ENCODE data around the gene ZFHX3. TPM values are rescaled to one million over a fixed set of nuclear protein-coding genes. Genes with fewer than 3 reads are reported as not detected.

Gene ZFHX3
- total RNA-seq, 1 experiment from 2014 or later = 21.8 TPM

DNA sequence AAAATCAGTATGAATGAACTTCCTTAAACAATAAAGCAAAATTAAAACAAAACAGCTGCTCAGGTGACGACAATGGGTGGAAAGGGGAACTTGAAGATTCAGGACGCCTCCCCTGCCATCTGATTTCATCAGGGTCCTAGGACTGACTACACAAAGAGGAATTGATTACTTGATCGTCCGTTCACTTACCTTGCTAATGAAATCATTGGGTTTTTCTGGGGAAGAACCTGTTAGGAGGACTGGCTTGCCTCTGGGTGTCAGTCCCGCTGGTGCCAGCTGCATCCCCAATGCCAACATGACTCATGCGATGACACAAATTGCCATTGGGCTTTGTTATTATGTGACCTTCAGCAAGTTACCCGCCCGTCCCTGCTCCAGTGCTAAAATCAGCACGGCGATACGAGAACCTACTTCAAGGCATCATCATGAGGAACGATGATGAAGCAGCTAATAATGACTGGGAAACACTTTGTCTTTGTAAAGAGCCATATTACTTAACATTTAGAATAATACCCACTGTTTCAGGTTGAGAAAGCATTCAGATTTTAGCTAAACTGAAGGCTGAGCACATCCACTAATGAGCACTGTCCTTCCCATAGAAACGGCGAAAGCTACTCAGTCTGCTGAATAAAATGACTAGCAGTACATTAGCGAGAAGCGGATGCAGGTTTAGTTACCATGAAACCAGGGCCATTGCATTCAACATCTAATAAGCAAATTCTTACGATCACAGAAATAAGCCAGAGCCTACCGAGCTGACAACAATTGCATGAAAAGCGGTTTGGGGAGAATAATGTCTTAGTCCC is 139.4 kb downstream of the ZFHX3 start:
- Histone ChIP-seq H3K4me3 (ENCODE audit: low read depth, low read length, poor library complexity, severe bottlenecking) (no peak overlapping the region), H3K4me1 (ENCODE audit: insufficient read depth, low read length, poor library complexity, severe bottlenecking) (no peaks in the 10 kb centered on the region), H3K27ac (ENCODE audit: low read depth, low read length, poor library complexity, severe bottlenecking) (no peak overlapping the region), H3K27me3 (replicated peaks; ENCODE audit: insufficient read depth, low read depth, low read length, poor library complexity) (no peaks in the 10 kb centered on the region), H3K9me3 (ENCODE audit: low read depth, low read length, poor library complexity, severe bottlenecking) (no peaks in the 10 kb centered on the region), H3K36me3 (ENCODE audit: insufficient read depth, low read length, poor library complexity, severe bottlenecking) (no peaks in the 10 kb centered on the region)
- DNase-seq (ENCODE audit: low spot score) = no peak
- ChIA-PET CTCF (no interaction called here), POLR2A (ENCODE audit: low non-redundant PET) (no interaction called here)
- intact Hi-C loops (cut with micrococcal nuclease; ENCODE audit: unreplicated experiment) = no loop called here
- no TSS peak for BruUV-seq (replicated peaks)
- TF ChIP-seq, protein P1, sequence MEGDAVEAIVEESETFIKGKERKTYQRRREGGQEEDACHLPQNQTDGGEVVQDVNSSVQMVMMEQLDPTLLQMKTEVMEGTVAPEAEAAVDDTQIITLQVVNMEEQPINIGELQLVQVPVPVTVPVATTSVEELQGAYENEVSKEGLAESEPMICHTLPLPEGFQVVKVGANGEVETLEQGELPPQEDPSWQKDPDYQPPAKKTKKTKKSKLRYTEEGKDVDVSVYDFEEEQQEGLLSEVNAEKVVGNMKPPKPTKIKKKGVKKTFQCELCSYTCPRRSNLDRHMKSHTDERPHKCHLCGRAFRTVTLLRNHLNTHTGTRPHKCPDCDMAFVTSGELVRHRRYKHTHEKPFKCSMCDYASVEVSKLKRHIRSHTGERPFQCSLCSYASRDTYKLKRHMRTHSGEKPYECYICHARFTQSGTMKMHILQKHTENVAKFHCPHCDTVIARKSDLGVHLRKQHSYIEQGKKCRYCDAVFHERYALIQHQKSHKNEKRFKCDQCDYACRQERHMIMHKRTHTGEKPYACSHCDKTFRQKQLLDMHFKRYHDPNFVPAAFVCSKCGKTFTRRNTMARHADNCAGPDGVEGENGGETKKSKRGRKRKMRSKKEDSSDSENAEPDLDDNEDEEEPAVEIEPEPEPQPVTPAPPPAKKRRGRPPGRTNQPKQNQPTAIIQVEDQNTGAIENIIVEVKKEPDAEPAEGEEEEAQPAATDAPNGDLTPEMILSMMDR (conservative IDR thresholded peaks at IDR 0.05; ENCODE audit: low read depth, low read length) = no peak
- TF ChIP-seq EZH2 (IDR thresholded peaks at IDR 0.05; ENCODE audit: borderline replicate concordance, low read depth, low read length, poor library complexity, severe bottlenecking) = no peak

DNA sequence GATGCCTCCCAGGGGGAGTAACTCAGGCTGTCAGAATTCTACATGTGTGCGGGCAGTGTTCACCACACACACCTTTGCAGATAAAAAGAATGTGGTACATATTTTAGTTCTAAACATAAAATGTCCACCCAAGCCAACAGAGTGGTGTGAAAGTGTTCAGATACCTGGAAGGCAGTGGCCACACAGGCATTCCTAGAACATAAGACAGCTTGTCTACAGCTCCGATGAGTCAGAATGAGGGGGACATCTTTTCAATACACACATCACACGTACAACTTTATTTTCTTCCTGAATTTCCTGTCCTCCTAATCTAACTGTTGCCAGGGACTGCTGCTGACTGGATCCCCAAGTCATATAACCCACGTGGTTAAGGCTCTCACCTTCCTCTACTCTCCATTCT is 142.3 kb downstream of the ZFHX3 start:
- ChIA-PET CTCF (no interaction called here), POLR2A (ENCODE audit: low non-redundant PET) (no interaction called here)
- no peaks in the 10 kb centered on the region for H3K27me3 ChIP-seq (replicated peaks; ENCODE audit: insufficient read depth, low read depth, low read length, poor library complexity)
- TF ChIP-seq, protein P1 (conservative IDR thresholded peaks at IDR 0.05; ENCODE audit: low read depth, low read length) = no peak
- no peak for TF ChIP-seq EZH2 (IDR thresholded peaks at IDR 0.05; ENCODE audit: borderline replicate concordance, low read depth, low read length, poor library complexity, severe bottlenecking)
- no peaks in the 10 kb centered on the region for H3K36me3 ChIP-seq (ENCODE audit: insufficient read depth, low read length, poor library complexity, severe bottlenecking)
- no peak overlapping the region for H3K4me3 ChIP-seq (ENCODE audit: low read depth, low read length, poor library complexity, severe bottlenecking)
- intact Hi-C loops (cut with micrococcal nuclease; ENCODE audit: unreplicated experiment) = no loop called here
- H3K27ac ChIP-seq (ENCODE audit: low read depth, low read length, poor library complexity, severe bottlenecking) = no peak overlapping the region
- peaks cover 20% of the 10 kb centered on the region for H3K4me1 ChIP-seq (ENCODE audit: insufficient read depth, low read length, poor library complexity, severe bottlenecking)
- no peaks in the 10 kb centered on the region for H3K9me3 ChIP-seq (ENCODE audit: low read depth, low read length, poor library complexity, severe bottlenecking)
- BruUV-seq (replicated peaks) = no TSS peak
- DNase-seq (ENCODE audit: low spot score) = no peak

DNA sequence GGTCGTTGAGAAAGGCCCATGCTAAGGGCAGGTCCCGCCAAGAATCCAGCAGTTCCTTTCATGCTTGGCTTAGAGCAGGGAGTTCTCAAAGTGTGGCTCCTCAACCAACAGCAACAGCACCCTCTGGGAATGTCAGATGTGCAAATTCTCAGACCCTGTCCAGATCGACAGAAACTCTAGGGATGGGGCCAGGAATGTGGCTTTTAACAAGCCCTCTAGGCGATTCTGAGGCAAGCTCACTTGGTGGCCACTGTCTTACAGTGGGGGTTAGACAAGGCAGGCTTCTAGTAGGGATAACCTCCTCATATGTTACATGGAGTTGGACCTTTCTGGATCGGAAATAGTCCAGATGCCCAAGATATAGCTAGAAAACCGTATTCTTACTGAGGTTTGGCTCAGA is 144.8 kb downstream of the ZFHX3 start:
- no peak overlapping the region for H3K27ac ChIP-seq (ENCODE audit: low read depth, low read length, poor library complexity, severe bottlenecking)
- no peak for TF ChIP-seq EZH2 (IDR thresholded peaks at IDR 0.05; ENCODE audit: borderline replicate concordance, low read depth, low read length, poor library complexity, severe bottlenecking)
- TF ChIP-seq, protein P1 (conservative IDR thresholded peaks at IDR 0.05; ENCODE audit: low read depth, low read length) = no peak
- DNase-seq (ENCODE audit: low spot score) = no peak
- peaks cover 20% of the 10 kb centered on the region for H3K4me1 ChIP-seq (ENCODE audit: insufficient read depth, low read length, poor library complexity, severe bottlenecking)
- H3K9me3 ChIP-seq (ENCODE audit: low read depth, low read length, poor library complexity, severe bottlenecking) = no peaks in the 10 kb centered on the region
- ChIA-PET CTCF (no interaction called here), POLR2A (ENCODE audit: low non-redundant PET) (no interaction called here)
- intact Hi-C loops (cut with micrococcal nuclease; ENCODE audit: unreplicated experiment) = no loop called here
- no peak overlapping the region for H3K4me3 ChIP-seq (ENCODE audit: low read depth, low read length, poor library complexity, severe bottlenecking)
- H3K27me3 ChIP-seq (replicated peaks; ENCODE audit: insufficient read depth, low read depth, low read length, poor library complexity) = no peaks in the 10 kb centered on the region
- no TSS peak for BruUV-seq (replicated peaks)
- H3K36me3 ChIP-seq (ENCODE audit: insufficient read depth, low read length, poor library complexity, severe bottlenecking) = no peaks in the 10 kb centered on the region

Data from A673 (cell line).